ENCODE results near the gene CELF4. TPM values are rescaled to one million over a fixed set of nuclear protein-coding genes. Genes with fewer than 3 reads are reported as not detected.

Gene CELF4
- total and polyA plus RNA-seq, 2 donors (not counting 3 experiments of a cell fraction or from before 2014, with no cell fraction given): not detected

- no peaks in the 10 kb centered on the region for H3K79me2 ChIP-seq (ENCODE audit: control insufficient read depth, insufficient read depth, low read length)
- H4K20me1 ChIP-seq (replicated peaks; ENCODE audit: control insufficient read depth, extremely low read depth, insufficient read depth, low read length): no peaks in the 10 kb centered on the region
- intact Hi-C loops (cut with micrococcal nuclease) (no loop called here), dilution Hi-C loops (cut with MboI; ENCODE audit: extremely low pct_ligation_motif_present, low sequenced_read_pairs) (no loop called here)
- no peak overlapping the region for H3K9ac ChIP-seq (replicated peaks; ENCODE audit: extremely low read depth, insufficient read depth, low read length)
- no peaks in the 10 kb centered on the region for H3K9me3 ChIP-seq (replicated peaks; ENCODE audit: control insufficient read depth, insufficient read depth, low read length)
- no TSS peak for BruUV-seq (replicated peaks)
- no peak overlapping the region for H2AFZ ChIP-seq (ENCODE audit: low read depth, low read length)
- FAIRE-seq (no peak), DNase-seq (ENCODE audit: low read depth, low spot score) (no peak)
- TF ChIP-seq JUN (IDR thresholded peaks at IDR 0.05; ENCODE audit: borderline replicate concordance, insufficient read depth, insufficient read length, low read depth) (no peak), POLR2AphosphoS5 (IDR thresholded peaks at IDR 0.05; ENCODE audit: insufficient read depth, low read depth, low read length) (no peak), MYC (IDR thresholded peaks at IDR 0.05; ENCODE audit: low read depth, low read length) (no peak), CTCF (IDR thresholded peaks at IDR 0.05; ENCODE audit: extremely low read depth in 1 of 2, insufficient read depth in 1 of 2, low read depth in 1 of 2, low read length in 2 of 2) (no peak), POLR2A (IDR thresholded peaks at IDR 0.05; ENCODE audit: low read depth, low read length) (no peak), EZH2 (IDR thresholded peaks at IDR 0.05; ENCODE audit: borderline replicate concordance, low read depth, low read length, severe bottlenecking) (no peak), FOS (IDR thresholded peaks at IDR 0.05; ENCODE audit: borderline replicate concordance, insufficient read depth, low read length) (no peak), MAX (IDR thresholded peaks at IDR 0.05; ENCODE audit: insufficient read depth, insufficient read length) (no peak), GATA2 (IDR thresholded peaks at IDR 0.05; ENCODE audit: insufficient read depth, insufficient read length, low read depth, low read length) (no peak)
- no peak overlapping the region for H3K4me2 ChIP-seq (ENCODE audit: insufficient read depth, low read length)
- H3K9me1 ChIP-seq (replicated peaks; ENCODE audit: control insufficient read depth, extremely low read depth, insufficient read depth, low read length): no peaks in the 10 kb centered on the region
- POLR2A ChIA-PET: no interaction called here
- H3K4me1 ChIP-seq (ENCODE audit: control insufficient read depth, extremely low read depth, insufficient read depth, low read length): no peaks in the 10 kb centered on the region
- no peaks in the 10 kb centered on the region for H3K36me3 ChIP-seq (ENCODE audit: control insufficient read depth in 2 of 2, extremely low read depth in 1 of 2, insufficient read depth in 2 of 2, low read length in 2 of 2)
- CTCF ChIA-PET: interaction anchor here (1.2 to 2.3 kb wide), 2 partner anchors 11 to 390 kb away, joined by 4 to 8 read pairs; no protein-coding TSS in a partner anchor
- no peaks in the 10 kb centered on the region for H3K27me3 ChIP-seq (ENCODE audit: control insufficient read depth in 2 of 2, insufficient read depth in 2 of 2, low read length in 2 of 2)
- no peak overlapping the region for H3K27ac ChIP-seq (ENCODE audit: insufficient read depth, low read depth, low read length)
- no peak overlapping the region for H3K4me3 ChIP-seq (replicated peaks in 1 of 3; ENCODE audit: insufficient read depth in 1 of 3, low read depth in 1 of 3, low read length in 3 of 3)
Measured at GRCh38 chr18:37332219-37332618, 233.4 kb downstream of the CELF4 start.
